Measurements from ENCODE around the gene PAH. TPM values are rescaled to one million over a fixed set of nuclear protein-coding genes. Genes with fewer than 3 reads are reported as not detected.
A peak's percentile ranks its signal among the peaks of the same experiment; 100 is the strongest.

PAH gene
- total and polyA plus RNA-seq, 2 of the 13 experiments (the other 11 are each of a cell fraction or from before 2014, with no cell fraction given), result 192 to 451 TPM

DNA sequence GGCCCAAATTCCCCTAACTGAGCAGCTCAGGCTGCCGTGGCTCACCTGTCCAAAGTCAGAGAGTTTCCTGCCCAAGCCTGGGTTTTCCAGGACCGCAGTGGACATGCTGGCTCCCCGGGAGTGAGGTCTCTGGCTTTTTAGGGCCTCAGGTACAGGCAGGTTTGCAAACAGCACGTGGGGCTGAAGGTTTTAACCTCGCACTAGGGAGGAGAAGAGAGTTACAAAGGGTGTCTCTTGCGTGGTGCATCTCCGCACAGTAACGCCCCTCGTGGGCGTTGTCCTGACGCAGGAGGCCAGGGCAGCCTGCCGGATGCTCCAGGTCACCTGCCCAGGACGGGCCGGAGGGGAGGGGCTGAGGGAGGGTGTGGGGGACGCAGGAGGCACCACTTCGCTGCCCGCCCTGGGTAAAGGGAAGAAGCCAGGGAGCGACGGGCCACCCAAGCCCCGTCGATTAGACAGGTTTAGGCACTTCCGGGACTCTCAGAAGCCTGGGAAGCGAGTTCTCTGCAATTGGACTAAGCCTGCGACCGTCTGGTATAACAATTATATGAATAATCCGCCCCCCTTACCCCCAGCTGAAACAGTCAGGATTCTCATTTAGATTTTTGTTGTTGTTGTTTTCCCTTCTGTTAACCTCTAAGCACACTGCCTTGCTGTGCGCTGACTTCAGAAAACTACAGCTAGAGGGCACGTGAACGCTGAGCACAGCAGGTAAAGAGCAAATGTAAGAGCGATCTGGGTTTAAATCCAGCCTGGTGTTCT is at the start of gene PAH (continued):
- TF ChIP-seq KAT7 (CRISPR knock-in tag; IDR thresholded peaks at IDR 0.05; ENCODE audit: borderline replicate concordance), result 0 out of 2 replicates have a peak, but pooled peaks have one; percentile 20
- TF ChIP-seq ZNF552 (CRISPR knock-in tag; IDR thresholded peaks at IDR 0.05; ENCODE audit: borderline replicate concordance), result peak; percentile 85
- peak; percentile 54; the same call in 1 of the 2 replicates for TF ChIP-seq GATAD1 (CRISPR knock-in tag; IDR thresholded peaks at IDR 0.05)
- peak; percentile 80 for TF ChIP-seq MYC (CRISPR knock-in tag; IDR thresholded peaks at IDR 0.05; ENCODE audit: borderline replicate concordance)
- TF ChIP-seq FOXC1 (CRISPR knock-in tag; IDR thresholded peaks at IDR 0.05; ENCODE audit: borderline replicate concordance), result peak; percentile 23; the same call in 1 of the 2 replicates
- TF ChIP-seq POLR2AphosphoS5 (IDR thresholded peaks at IDR 0.05; ENCODE audit: low read depth, low read length), result peak; percentile 88
- TF ChIP-seq AFF4 (CRISPR knock-in tag; IDR thresholded peaks at IDR 0.05), result peak; percentile 57; the same call in 1 of the 2 replicates
- TF ChIP-seq HDAC2 (CRISPR knock-in tag; IDR thresholded peaks at IDR 0.05), result peak; percentile 84
- peak; percentile 54 for TF ChIP-seq NCOA2 (CRISPR knock-in tag; IDR thresholded peaks at IDR 0.05)
- TF ChIP-seq USF2 (IDR thresholded peaks at IDR 0.05; ENCODE audit: low read depth, low read length), result no peak
- TF ChIP-seq USF2 (CRISPR knock-in tag; IDR thresholded peaks at IDR 0.05; ENCODE audit: borderline replicate concordance), result peak; percentile 67
- TF ChIP-seq MED1 (CRISPR knock-in tag; IDR thresholded peaks at IDR 0.05), result peak; percentile 81
- TF ChIP-seq, protein P1, sequence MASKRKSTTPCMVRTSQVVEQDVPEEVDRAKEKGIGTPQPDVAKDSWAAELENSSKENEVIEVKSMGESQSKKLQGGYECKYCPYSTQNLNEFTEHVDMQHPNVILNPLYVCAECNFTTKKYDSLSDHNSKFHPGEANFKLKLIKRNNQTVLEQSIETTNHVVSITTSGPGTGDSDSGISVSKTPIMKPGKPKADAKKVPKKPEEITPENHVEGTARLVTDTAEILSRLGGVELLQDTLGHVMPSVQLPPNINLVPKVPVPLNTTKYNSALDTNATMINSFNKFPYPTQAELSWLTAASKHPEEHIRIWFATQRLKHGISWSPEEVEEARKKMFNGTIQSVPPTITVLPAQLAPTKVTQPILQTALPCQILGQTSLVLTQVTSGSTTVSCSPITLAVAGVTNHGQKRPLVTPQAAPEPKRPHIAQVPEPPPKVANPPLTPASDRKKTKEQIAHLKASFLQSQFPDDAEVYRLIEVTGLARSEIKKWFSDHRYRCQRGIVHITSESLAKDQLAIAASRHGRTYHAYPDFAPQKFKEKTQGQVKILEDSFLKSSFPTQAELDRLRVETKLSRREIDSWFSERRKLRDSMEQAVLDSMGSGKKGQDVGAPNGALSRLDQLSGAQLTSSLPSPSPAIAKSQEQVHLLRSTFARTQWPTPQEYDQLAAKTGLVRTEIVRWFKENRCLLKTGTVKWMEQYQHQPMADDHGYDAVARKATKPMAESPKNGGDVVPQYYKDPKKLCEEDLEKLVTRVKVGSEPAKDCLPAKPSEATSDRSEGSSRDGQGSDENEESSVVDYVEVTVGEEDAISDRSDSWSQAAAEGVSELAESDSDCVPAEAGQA (IDR thresholded peaks at IDR 0.05; ENCODE audit: low read depth), result 0 out of 2 replicates have a peak, but pooled peaks have one; percentile 26
- TF ChIP-seq, protein P1 (CRISPR knock-in tag; IDR thresholded peaks at IDR 0.05; ENCODE audit: borderline replicate concordance), result no peak
- peak; percentile 85 to 88 for TF ChIP-seq POLR2A (IDR thresholded peaks at IDR 0.05; ENCODE audit: insufficient read depth in 1 of 2, low read depth in 2 of 2, low read length in 2 of 2)
- peak; percentile 86; the same call in 1 of the 2 replicates for TF ChIP-seq GLI4 (CRISPR knock-in tag; IDR thresholded peaks at IDR 0.05; ENCODE audit: borderline replicate concordance)
- TF ChIP-seq GABPA (IDR thresholded peaks at IDR 0.05; ENCODE audit: low read depth, low read length), result no peak
- peak; percentile 73 for TF ChIP-seq GABPA (CRISPR knock-in tag; IDR thresholded peaks at IDR 0.05; ENCODE audit: low read depth)

Measured in HepG2 (cell line).